GM10266 (cell line): Measurements from ENCODE around the gene IKBIP.
"Not testable (repeated sequence)": the region's sequence is repeated elsewhere in the genome, so short reads cannot be mapped to it uniquely, and the experiment has no call there.

ENCODE experiments used
- DNase-seq: peaks from one replicate; pipeline ENCODE4 v3.0.0; 2012; ENCODE audit errors: extremely low spot score
- CTCF ChIP-seq: IDR thresholded peaks from 2 replicates; pipeline ENCODE4 v1.5.1; 2012; ENCODE audit warnings: mild to moderate bottlenecking, low read depth; ENCODE audit not compliant: control insufficient read depth, insufficient read depth; ENCODE audit errors: missing control alignments

Gene IKBIP

GRCh38 chr12:98653866-98654493, 9.4 kb upstream of the IKBIP start:
- peak; percentile 54 for DNase-seq
- TF ChIP-seq CTCF = peak; percentile 57

GRCh38 chr12:98651328-98651727, 6.7 kb upstream of the IKBIP start:
- DNase-seq = no peak

GRCh38 chr12:98646294-98647090, 1.9 kb upstream of the IKBIP start:
- no peak for TF ChIP-seq CTCF
- DNase-seq = no peak

More at GRCh38 chr12:98651328-98651727, 6.7 kb upstream of the IKBIP start:
- no peak for TF ChIP-seq CTCF

- peak; percentile 33 for DNase-seq
- no peak for TF ChIP-seq CTCF
Observed at GRCh38 chr12:98645572-98646067, 1.0 kb upstream of the IKBIP start.

GRCh38 chr12:98644433-98644711, 216 bp downstream of the IKBIP start:
- DNase-seq = no peak
- TF ChIP-seq CTCF = peak; percentile 11

- not testable (repeated sequence) for DNase-seq
Observed at GRCh38 chr12:98642801-98643200, 1.8 kb downstream of the IKBIP start.

GRCh38 chr12:98639491-98639890, 5.1 kb downstream of the IKBIP start:
- no peak for TF ChIP-seq CTCF
- no peak for DNase-seq
